Measurements from ENCODE around the gene EFCAB6. TPM values are rescaled to one million over a fixed set of nuclear protein-coding genes. Genes with fewer than 3 reads are reported as not detected.

EFCAB6 gene
- total and polyA plus RNA-seq, 2 donors (not counting 1 experiment from before 2014, with no cell fraction given), result 0.07 to 0.10 TPM

DNA sequence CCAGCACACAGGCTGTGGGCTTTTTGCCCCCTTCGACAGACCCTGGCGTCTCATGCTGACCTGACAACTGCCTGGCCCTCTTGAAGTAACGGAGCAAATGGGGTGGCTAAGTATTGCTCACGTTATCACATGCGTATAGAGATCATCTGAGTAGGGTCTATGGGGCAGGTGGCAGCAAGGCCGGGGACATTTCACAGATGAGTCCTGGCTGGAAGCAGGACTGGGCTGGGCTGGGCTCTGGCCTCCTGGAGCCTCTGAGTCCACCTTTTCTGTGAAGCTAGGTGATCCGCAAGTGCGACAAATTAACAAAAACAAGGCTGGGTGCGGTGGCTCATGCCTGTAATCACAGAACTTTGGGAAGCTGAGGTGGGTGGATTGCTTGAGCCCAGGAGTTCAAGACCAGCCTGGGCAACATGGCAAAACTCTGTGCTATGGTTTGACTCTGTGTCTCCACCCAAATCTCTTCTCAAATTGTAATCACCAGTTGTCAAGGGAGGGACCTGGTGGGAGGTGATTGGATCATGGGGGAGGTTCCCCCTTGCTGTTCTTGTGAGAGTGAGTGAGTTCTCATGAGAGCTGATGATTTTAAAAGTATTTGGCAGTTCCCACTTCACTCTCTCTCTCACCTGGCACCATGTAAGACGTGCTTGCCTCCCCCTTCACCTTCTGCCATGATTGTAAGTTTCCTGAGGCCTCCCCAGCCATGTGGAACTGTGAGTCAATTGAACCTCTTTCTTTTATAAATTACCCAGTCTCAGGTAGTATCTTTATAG, 278.3 kb downstream of the EFCAB6 start:
- H2AFZ ChIP-seq (ENCODE audit: insufficient read depth, low read depth, low read length, poor library complexity, severe bottlenecking), result no peak overlapping the region
- Mint-ChIP-seq H3K27me3 (peaks cover 16% of the 10 kb centered on the region), H3K4me3 (no peak overlapping the region), H3K9me3 (ENCODE audit: insufficient read depth) (no peaks in the 10 kb centered on the region), H3K4me1 (no peaks in the 10 kb centered on the region), H3K27ac (no peak overlapping the region)
- ChIA-PET POLR2A (no interaction called here), CTCF (no interaction called here)
- H3K4me1 ChIP-seq (ENCODE audit: control insufficient read depth in 2 of 2, insufficient read depth in 2 of 2, low read length in 2 of 2), result no peaks in the 10 kb centered on the region
- no peaks in the 10 kb centered on the region for H3K27me3 ChIP-seq (replicated peaks in 1 of 4; ENCODE audit: control extremely low read depth in 1 of 4, control insufficient read depth in 3 of 4, insufficient read depth in 4 of 4, low read length in 3 of 4)
- no peak for TF ChIP-seq EZH2 (IDR thresholded peaks at IDR 0.05; ENCODE audit: borderline replicate concordance, insufficient read depth, low read depth, low read length, poor library complexity, severe bottlenecking)
- TF ChIP-seq, protein P1, sequence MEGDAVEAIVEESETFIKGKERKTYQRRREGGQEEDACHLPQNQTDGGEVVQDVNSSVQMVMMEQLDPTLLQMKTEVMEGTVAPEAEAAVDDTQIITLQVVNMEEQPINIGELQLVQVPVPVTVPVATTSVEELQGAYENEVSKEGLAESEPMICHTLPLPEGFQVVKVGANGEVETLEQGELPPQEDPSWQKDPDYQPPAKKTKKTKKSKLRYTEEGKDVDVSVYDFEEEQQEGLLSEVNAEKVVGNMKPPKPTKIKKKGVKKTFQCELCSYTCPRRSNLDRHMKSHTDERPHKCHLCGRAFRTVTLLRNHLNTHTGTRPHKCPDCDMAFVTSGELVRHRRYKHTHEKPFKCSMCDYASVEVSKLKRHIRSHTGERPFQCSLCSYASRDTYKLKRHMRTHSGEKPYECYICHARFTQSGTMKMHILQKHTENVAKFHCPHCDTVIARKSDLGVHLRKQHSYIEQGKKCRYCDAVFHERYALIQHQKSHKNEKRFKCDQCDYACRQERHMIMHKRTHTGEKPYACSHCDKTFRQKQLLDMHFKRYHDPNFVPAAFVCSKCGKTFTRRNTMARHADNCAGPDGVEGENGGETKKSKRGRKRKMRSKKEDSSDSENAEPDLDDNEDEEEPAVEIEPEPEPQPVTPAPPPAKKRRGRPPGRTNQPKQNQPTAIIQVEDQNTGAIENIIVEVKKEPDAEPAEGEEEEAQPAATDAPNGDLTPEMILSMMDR (IDR thresholded peaks at IDR 0.05), result no peak
- no peak for ATAC-seq (ENCODE audit: low read depth)
- H3K9ac ChIP-seq (ENCODE audit: low read length), result no peak overlapping the region
- H3K4me2 ChIP-seq (replicated peaks; ENCODE audit: low read depth, low read length, poor library complexity, severe bottlenecking), result no peak overlapping the region
- H3K4me3 ChIP-seq (ENCODE audit: control extremely low read depth in 1 of 5, extremely low read depth in 1 of 5, insufficient read depth in 1 of 5, low read depth in 2 of 5, low read length in 4 of 5), result no peak overlapping the region
- 95% methylated on average over 9 of the region's 10 CpGs for WGBS (ENCODE audit: insufficient coverage)
- H3K9me3 ChIP-seq (ENCODE audit: control extremely low read depth in 1 of 3, control insufficient read depth in 2 of 3, insufficient read depth in 1 of 3, low read length in 2 of 3), result peaks cover 0 to 9% (median 0%) of the 10 kb centered on the region in 3 donors
- intact Hi-C loops (cut with micrococcal nuclease), result no loop called here
- DNase-seq, result no peak
- H3K36me3 ChIP-seq (replicated peaks in 1 of 2; ENCODE audit: control extremely low read depth in 1 of 2, control insufficient read depth in 1 of 2, extremely low read depth in 1 of 2, insufficient read depth in 2 of 2, low read length in 1 of 2), result no peaks in the 10 kb centered on the region
- no peaks in the 10 kb centered on the region for H3K79me2 ChIP-seq (ENCODE audit: control insufficient read depth, insufficient read depth, low read length)
- no peaks in the 10 kb centered on the region for H4K20me1 ChIP-seq (ENCODE audit: control insufficient read depth, insufficient read depth, low read length, poor library complexity, severe bottlenecking)
- no peak overlapping the region for H3K27ac ChIP-seq (ENCODE audit: low read length in 2 of 2)

DNA sequence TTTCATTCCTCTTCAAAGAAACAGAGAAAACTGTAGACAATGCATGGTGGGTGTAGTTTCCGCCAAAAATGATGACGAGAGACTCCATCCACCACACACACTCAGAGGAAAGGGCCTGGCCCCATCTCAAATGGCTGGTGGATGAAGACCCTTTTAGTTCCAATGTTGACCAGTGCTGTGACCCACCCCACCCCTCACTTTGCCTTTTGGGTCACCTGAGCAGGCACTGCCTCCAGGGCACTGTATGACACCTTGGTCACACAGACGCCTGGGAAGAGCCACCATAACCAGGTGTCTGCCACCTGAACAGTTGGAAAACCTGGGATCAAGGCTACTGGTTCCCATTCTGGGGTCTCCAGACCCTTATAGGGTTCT, 279.0 kb downstream of the EFCAB6 start:
- TF ChIP-seq EZH2 (IDR thresholded peaks at IDR 0.05; ENCODE audit: borderline replicate concordance, insufficient read depth, low read depth, low read length, poor library complexity, severe bottlenecking), result no peak
- TF ChIP-seq, protein P1 (IDR thresholded peaks at IDR 0.05), result no peak
- ATAC-seq (ENCODE audit: low read depth), result no peak
- 100% methylated on average over 1 of the region's 3 CpGs for WGBS (ENCODE audit: insufficient coverage)
- Mint-ChIP-seq H3K9me3 (ENCODE audit: insufficient read depth) (no peaks in the 10 kb centered on the region), H3K27ac (no peak overlapping the region), H3K27me3 (peaks cover 14% of the 10 kb centered on the region), H3K4me3 (no peak overlapping the region), H3K4me1 (no peaks in the 10 kb centered on the region)
- H3K4me3 ChIP-seq (ENCODE audit: control extremely low read depth in 1 of 5, extremely low read depth in 1 of 5, insufficient read depth in 1 of 5, low read depth in 2 of 5, low read length in 4 of 5), result no peak overlapping the region
- H3K9me3 ChIP-seq (ENCODE audit: control extremely low read depth in 1 of 3, control insufficient read depth in 2 of 3, insufficient read depth in 1 of 3, low read length in 2 of 3), result peaks cover 0 to 9% (median 0%) of the 10 kb centered on the region in 3 donors
- no peak overlapping the region for H3K27ac ChIP-seq (ENCODE audit: low read length in 2 of 2)
- intact Hi-C loops (cut with micrococcal nuclease), result no loop called here
- H3K4me1 ChIP-seq (ENCODE audit: control insufficient read depth in 2 of 2, insufficient read depth in 2 of 2, low read length in 2 of 2), result no peaks in the 10 kb centered on the region
- no peak overlapping the region for H2AFZ ChIP-seq (ENCODE audit: insufficient read depth, low read depth, low read length, poor library complexity, severe bottlenecking)
- ChIA-PET POLR2A (no interaction called here), CTCF (no interaction called here)
- H3K4me2 ChIP-seq (replicated peaks; ENCODE audit: low read depth, low read length, poor library complexity, severe bottlenecking), result no peak overlapping the region
- H3K27me3 ChIP-seq (replicated peaks in 1 of 4; ENCODE audit: control extremely low read depth in 1 of 4, control insufficient read depth in 3 of 4, insufficient read depth in 4 of 4, low read length in 3 of 4), result no peaks in the 10 kb centered on the region
- H3K9ac ChIP-seq (ENCODE audit: low read length), result no peak overlapping the region
- H4K20me1 ChIP-seq (ENCODE audit: control insufficient read depth, insufficient read depth, low read length, poor library complexity, severe bottlenecking), result no peaks in the 10 kb centered on the region
- DNase-seq, result no peak
- no peaks in the 10 kb centered on the region for H3K79me2 ChIP-seq (ENCODE audit: control insufficient read depth, insufficient read depth, low read length)
- no peaks in the 10 kb centered on the region for H3K36me3 ChIP-seq (replicated peaks in 1 of 2; ENCODE audit: control extremely low read depth in 1 of 2, control insufficient read depth in 1 of 2, extremely low read depth in 1 of 2, insufficient read depth in 2 of 2, low read length in 1 of 2)
